Measurements from ENCODE around the gene RASA3. TPM values are rescaled to one million over a fixed set of nuclear protein-coding genes. Genes with fewer than 3 reads are reported as not detected.

Gene RASA3
- total and polyA plus RNA-seq, 9 of the 15 experiments (the other 6 are each of a cell fraction or from before 2014, with no cell fraction given) = 0.72 to 25.3 (median 14.4) TPM

GRCh38 chr13:113977976-113978375 is 154.4 kb downstream of the RASA3 start:
- no peaks in the 10 kb centered on the region for H4K20me1 ChIP-seq (replicated peaks; ENCODE audit: control insufficient read depth, insufficient read depth, low read length)
- WGBS (ENCODE audit: insufficient coverage, low coverage, missing lambda C conversion rate) = 92% methylated on average over 4 of the region's 13 CpGs
- peaks cover 0 to 4% of the 10 kb centered on the region in 2 experiments; a peak in 1 of 5 replicates for H3K4me1 ChIP-seq (replicated peaks in 1 of 2; ENCODE audit: control insufficient read depth in 2 of 2, insufficient read depth in 2 of 2, low read length in 2 of 2)
- peaks cover 37% of the 10 kb centered on the region; the same call in 2 of the 3 replicates for H3K36me3 ChIP-seq (ENCODE audit: control insufficient read depth, insufficient read depth, low read length)
- FAIRE-seq (no peak), DNase-seq (ENCODE audit: extremely low read depth in 1 of 4, low spot score in 3 of 4) (no peak), ATAC-seq (no peak)
- no peak overlapping the region for H3K4me2 ChIP-seq (ENCODE audit: insufficient read depth, low read length)
- H3K9ac ChIP-seq (ENCODE audit: insufficient read depth in 1 of 2, low read depth in 2 of 2, low read length in 2 of 2) = no peak overlapping the region
- POLR2A ChIA-PET = no interaction called here
- no peak overlapping the region for H2AFZ ChIP-seq (ENCODE audit: low read depth, low read length)
- H3K9me1 ChIP-seq (ENCODE audit: control insufficient read depth, insufficient read depth, low read length) = no peaks in the 10 kb centered on the region
- no peaks in the 10 kb centered on the region for H3K9me3 ChIP-seq (replicated peaks; ENCODE audit: control insufficient read depth, insufficient read depth, low read depth, low read length)
- H3K27me3 ChIP-seq (ENCODE audit: control insufficient read depth in 2 of 2, insufficient read depth in 2 of 2, low read length in 2 of 2) = no peaks in the 10 kb centered on the region
- no peaks in the 10 kb centered on the region for H3K79me2 ChIP-seq (ENCODE audit: control insufficient read depth, insufficient read depth, low read length)
- intact Hi-C loops (cut with micrococcal nuclease) = no loop called here
- no peak overlapping the region for H3K4me3 ChIP-seq
- CTCF ChIA-PET (ENCODE audit: low intra/inter-chr PET ratio) = no interaction called here
- TSS peak; percentile 76 for BruUV-seq (replicated peaks)
- no peak overlapping the region for H3K27ac ChIP-seq (ENCODE audit: extremely low read depth, low read depth, low read length)
- in situ Hi-C loops (cut with MboI) = no loop called here
- TF ChIP-seq ARID2 (IDR thresholded peaks at IDR 0.05) = no peak
- TF ChIP-seq DNMT1 (IDR thresholded peaks at IDR 0.05) = no peak
- TF ChIP-seq NRF1 (conservative IDR thresholded peaks at IDR 0.05 in 1 of 2, IDR thresholded peaks at IDR 0.05 in 1 of 2) = no peak
- no peak for TF ChIP-seq ZNF318 (IDR thresholded peaks at IDR 0.05; ENCODE audit: borderline replicate concordance in 1 of 2, low read depth in 1 of 2)
- no peak for TF ChIP-seq CCNT2 (IDR thresholded peaks at IDR 0.05; ENCODE audit: borderline replicate concordance, extremely low read depth, insufficient read length, low read depth, low read length)
- TF ChIP-seq HES1 (IDR thresholded peaks at IDR 0.05; ENCODE audit: low read depth) = no peak
- TF ChIP-seq ZFP36 (IDR thresholded peaks at IDR 0.05; ENCODE audit: low read depth, low read length, partially characterized antibody) = no peak
- TF ChIP-seq FOSL1 (tag; conservative IDR thresholded peaks at IDR 0.05) = no peak
- TF ChIP-seq RFX5 (IDR thresholded peaks at IDR 0.05; ENCODE audit: low read depth, low read length) = no peak
- no peak for TF ChIP-seq RBM34 (IDR thresholded peaks at IDR 0.05; ENCODE audit: borderline replicate concordance, insufficient read depth, low read length)
- TF ChIP-seq TFAP4 (CRISPR knock-in tag; IDR thresholded peaks at IDR 0.05; ENCODE audit: borderline replicate concordance) = no peak
- no peak for TF ChIP-seq ZNF764 (CRISPR knock-in tag; IDR thresholded peaks at IDR 0.05; ENCODE audit: low read depth)
- no peak for TF ChIP-seq GTF2F1 (IDR thresholded peaks at IDR 0.05; ENCODE audit: low read depth, low read length)

Measured in K562 (cell line).